Mucosa of rectum (tissue), 2 donors: Measurements from ENCODE around the gene EVL.

Experiments used
- H3K27ac ChIP-seq, 2 donors: one replicate each; pipeline ENCODE4 v1.7.0; 2013; ENCODE audit warnings: inconsistent platforms in 2 of 2, low read depth in 2 of 2, low read length in 2 of 2
- H3K27me3 ChIP-seq, 2 donors: one replicate each; pipeline ENCODE4 v1.7.0; 2013; ENCODE audit warnings: low read length in 2 of 2; ENCODE audit not compliant: control insufficient read depth in 2 of 2, insufficient read depth in 2 of 2
- H3K36me3 ChIP-seq, 2 donors: one replicate each; pipeline ENCODE4 v1.7.0; 2013; ENCODE audit warnings: low read length in 2 of 2; ENCODE audit not compliant: control insufficient read depth in 2 of 2, insufficient read depth in 2 of 2
- H3K4me1 ChIP-seq, 2 donors: one replicate each; pipeline ENCODE4 v1.7.0; 2013; ENCODE audit warnings: low read length in 2 of 2, mild to moderate bottlenecking in 1 of 2; ENCODE audit not compliant: control insufficient read depth in 2 of 2, insufficient read depth in 2 of 2
- H3K4me3 ChIP-seq, 2 donors: one replicate each; pipeline ENCODE4 v1.7.0; 2013; ENCODE audit warnings: low read length in 2 of 2
- H3K9ac ChIP-seq, 2 donors: one replicate each; pipeline ENCODE4 v1.7.0; 2013; ENCODE audit warnings: low read length in 2 of 2, low read depth in 1 of 2, mild to moderate bottlenecking in 1 of 2
- H3K9me3 ChIP-seq, 2 donors: one replicate each; pipeline ENCODE4 v1.7.0; 2013; ENCODE audit warnings: low read length in 2 of 2; ENCODE audit not compliant: control insufficient read depth in 2 of 2
- donor health status: healthy.
- donor health status: Normal muscosa, but diverticular disease.

EVL gene

GRCh38 chr14:100080206-100080605, 15.0 kb downstream of the EVL start:
- Histone ChIP-seq H3K36me3 (no peaks in the 10 kb centered on the region), H3K27me3 (no peaks in the 10 kb centered on the region), H3K4me1 (peaks cover 0 to 8% of the 10 kb centered on the region in 2 donors)

GRCh38 chr14:100081997-100082625, 16.9 kb downstream of the EVL start:
- Histone ChIP-seq H3K9me3 (peaks cover 0 to 2% of the 10 kb centered on the region in 2 donors), H3K27me3 (no peaks in the 10 kb centered on the region), H3K4me1 (peaks cover 0 to 8% of the 10 kb centered on the region in 2 donors), H3K4me3 (no peak overlapping the region), H3K36me3 (no peaks in the 10 kb centered on the region), H3K9ac (no peak overlapping the region), H3K27ac (no peak overlapping the region)

More at GRCh38 chr14:100080206-100080605, 15.0 kb downstream of the EVL start:
- H3K9ac ChIP-seq = no peak overlapping the region
- H3K27ac ChIP-seq = no peak overlapping the region
- peaks cover 0 to 2% of the 10 kb centered on the region in 2 donors for H3K9me3 ChIP-seq
- H3K4me3 ChIP-seq = no peak overlapping the region

GRCh38 chr14:100082723-100083122, 17.5 kb downstream of the EVL start:
- no peaks in the 10 kb centered on the region for H3K36me3 ChIP-seq
- peaks cover 0 to 2% of the 10 kb centered on the region in 2 donors for H3K9me3 ChIP-seq
- no peaks in the 10 kb centered on the region for H3K27me3 ChIP-seq
- peaks cover 0 to 8% of the 10 kb centered on the region in 2 donors for H3K4me1 ChIP-seq
- no peak overlapping the region for H3K27ac ChIP-seq
- no peak overlapping the region for H3K4me3 ChIP-seq
- H3K9ac ChIP-seq = no peak overlapping the region

DNA sequence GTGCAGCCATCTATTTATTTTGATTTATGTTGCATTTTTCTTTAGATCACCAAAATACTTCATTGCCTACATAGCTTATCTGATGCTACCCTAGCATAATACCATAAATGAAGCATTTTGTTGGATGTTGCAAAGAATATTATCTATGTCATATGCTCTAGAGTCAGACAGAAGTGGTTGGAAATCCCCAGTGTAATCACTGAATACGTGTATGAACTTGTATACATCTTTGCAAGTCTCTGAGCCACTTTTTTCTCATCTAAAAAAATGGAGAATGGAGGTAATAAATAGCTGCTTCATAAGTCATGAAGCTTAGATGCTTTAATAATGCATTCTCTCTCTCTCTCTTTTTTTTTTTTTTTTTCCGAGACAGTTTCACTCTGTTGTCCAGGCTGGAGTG, 18.5 kb downstream of the EVL start:
- Histone ChIP-seq H3K27ac (no peak overlapping the region), H3K4me1 (peaks cover 0 to 7% of the 10 kb centered on the region in 2 donors), H3K27me3 (no peaks in the 10 kb centered on the region), H3K4me3 (no peak overlapping the region), H3K9me3 (peaks cover 0 to 2% of the 10 kb centered on the region in 2 donors), H3K36me3 (peaks cover 0 to 3% of the 10 kb centered on the region in 2 donors), H3K9ac (no peak overlapping the region)

GRCh38 chr14:100084591-100084990, 19.4 kb downstream of the EVL start:
- H3K27me3 ChIP-seq = no peaks in the 10 kb centered on the region
- no peak overlapping the region for H3K27ac ChIP-seq
- H3K4me3 ChIP-seq = no peak overlapping the region
- peaks cover 0 to 2% of the 10 kb centered on the region in 2 donors for H3K4me1 ChIP-seq
- no peak overlapping the region for H3K9ac ChIP-seq
- H3K36me3 ChIP-seq = peaks cover 0 to 3% of the 10 kb centered on the region in 2 donors
- peaks cover 0 to 2% of the 10 kb centered on the region in 2 donors for H3K9me3 ChIP-seq

DNA sequence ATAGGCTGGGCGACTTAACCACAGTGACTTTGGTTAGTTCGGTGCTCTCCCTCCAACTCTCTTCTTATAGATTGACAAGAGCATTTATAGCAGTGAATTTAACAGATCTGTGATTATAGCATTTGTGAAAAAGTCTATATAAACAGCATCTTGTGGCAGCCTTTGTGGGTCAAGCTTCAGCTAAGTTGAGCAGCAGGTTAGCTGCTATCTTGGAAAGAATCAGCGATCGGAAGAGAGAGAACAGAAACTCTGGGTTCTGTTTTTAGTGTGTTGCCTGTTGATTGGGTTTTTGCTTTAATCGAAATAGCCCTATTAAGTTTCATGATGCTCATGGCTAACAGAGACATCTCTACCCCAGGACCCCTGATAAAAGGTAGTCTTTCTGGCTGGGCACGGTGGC, 20.2 kb downstream of the EVL start:
- Histone ChIP-seq H3K4me3 (no peak overlapping the region), H3K9ac (no peak overlapping the region), H3K27me3 (no peaks in the 10 kb centered on the region), H3K9me3 (peaks cover 0 to 2% of the 10 kb centered on the region in 2 donors), H3K4me1 (no peaks in the 10 kb centered on the region), H3K36me3 (peaks cover 0 to 3% of the 10 kb centered on the region in 2 donors), H3K27ac (no peak overlapping the region)

DNA sequence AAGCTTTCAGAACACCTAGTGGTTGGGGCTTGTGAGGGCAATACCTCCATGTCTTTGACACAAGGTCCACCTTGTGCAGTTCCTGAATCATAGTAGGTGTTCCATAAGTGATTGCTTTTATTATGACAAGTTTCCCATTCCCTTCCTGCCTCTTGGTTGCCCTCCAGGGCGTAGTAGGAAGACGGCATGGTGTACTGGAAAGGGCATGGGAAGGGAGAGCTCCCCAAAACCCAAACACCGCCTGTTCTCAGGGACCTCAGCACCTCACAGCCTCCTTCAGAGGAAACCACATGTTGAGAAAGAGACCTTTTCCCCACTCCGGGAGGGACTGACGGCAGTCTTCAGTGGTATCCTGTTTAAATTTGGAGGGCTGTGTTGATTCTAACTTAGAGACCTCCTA, 21.1 kb downstream of the EVL start:
- no peaks in the 10 kb centered on the region for H3K27me3 ChIP-seq
- peaks cover 0 to 2% of the 10 kb centered on the region in 2 donors for H3K9me3 ChIP-seq
- H3K27ac ChIP-seq = no peak overlapping the region
- no peak overlapping the region for H3K4me3 ChIP-seq
- peaks cover 0 to 3% of the 10 kb centered on the region in 2 donors for H3K36me3 ChIP-seq
- no peaks in the 10 kb centered on the region for H3K4me1 ChIP-seq
- no peak overlapping the region for H3K9ac ChIP-seq

DNA sequence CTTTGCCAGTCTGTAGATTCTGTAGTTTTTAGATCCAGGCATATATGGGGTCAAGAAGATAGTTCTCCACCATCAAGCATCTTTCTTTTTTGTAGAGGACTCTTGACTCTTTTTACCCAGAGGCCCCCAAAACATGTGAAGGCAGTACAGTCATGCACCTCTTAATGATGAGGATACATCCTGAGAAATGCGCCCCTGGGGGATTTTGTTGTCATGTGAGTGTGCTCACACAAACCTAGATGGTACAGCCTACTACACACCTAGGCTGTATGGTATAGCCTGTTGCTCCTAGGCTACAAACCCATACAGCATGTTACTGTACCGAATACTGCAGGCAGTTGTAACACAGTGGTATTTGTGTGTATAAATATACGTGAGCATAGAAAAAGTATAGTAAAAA, 23.0 kb downstream of the EVL start:
- H3K27ac ChIP-seq = no peak overlapping the region
- H3K9me3 ChIP-seq = no peaks in the 10 kb centered on the region
- peaks cover 0 to 3% of the 10 kb centered on the region in 2 donors for H3K36me3 ChIP-seq
- no peaks in the 10 kb centered on the region for H3K27me3 ChIP-seq
- no peak overlapping the region for H3K9ac ChIP-seq
- no peaks in the 10 kb centered on the region for H3K4me1 ChIP-seq
- no peak overlapping the region for H3K4me3 ChIP-seq

GRCh38 chr14:100091386-100091785, 26.2 kb downstream of the EVL start:
- Histone ChIP-seq H3K9me3 (no peaks in the 10 kb centered on the region), H3K4me3 (no peak overlapping the region), H3K9ac (no peak overlapping the region), H3K4me1 (no peaks in the 10 kb centered on the region), H3K27ac (no peak overlapping the region), H3K36me3 (peaks cover 0 to 3% of the 10 kb centered on the region in 2 donors), H3K27me3 (no peaks in the 10 kb centered on the region)

DNA sequence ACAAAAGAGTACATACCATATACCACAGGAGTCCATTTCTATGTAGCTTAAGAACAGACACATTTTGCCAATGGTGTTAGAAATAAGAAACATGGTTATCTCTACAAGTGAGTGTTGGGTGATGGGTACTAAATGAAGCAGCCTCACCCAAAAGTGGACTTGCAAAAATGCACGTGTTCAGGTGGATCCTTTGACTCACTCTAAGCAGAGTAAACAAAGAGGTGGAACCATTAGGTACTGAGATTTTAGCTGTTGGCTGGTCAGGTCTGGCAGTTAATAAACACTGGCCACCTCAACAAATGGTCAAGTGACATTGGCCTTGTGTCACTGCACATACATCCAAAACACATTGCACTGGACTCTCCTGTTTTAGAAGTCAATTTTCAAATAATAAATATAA, 27.6 kb downstream of the EVL start:
- H3K9me3 ChIP-seq = no peaks in the 10 kb centered on the region
- H3K9ac ChIP-seq = no peak overlapping the region
- H3K4me1 ChIP-seq = no peaks in the 10 kb centered on the region
- no peak overlapping the region for H3K27ac ChIP-seq
- H3K4me3 ChIP-seq = no peak overlapping the region
- no peaks in the 10 kb centered on the region for H3K27me3 ChIP-seq
- peaks cover 3 to 5% of the 10 kb centered on the region in 2 donors for H3K36me3 ChIP-seq
